Colon (tissue), 2 donors: ENCODE data around the gene CLCA1.

Experiments used
- FAIRE-seq: peaks from 2 replicates; lab custom pipeline; 2012; peaks lifted over from hg19 to GRCh38; lab: Jason Lieb, UNC
- donor health status: control.
- donor health status: control.

Gene CLCA1

DNA sequence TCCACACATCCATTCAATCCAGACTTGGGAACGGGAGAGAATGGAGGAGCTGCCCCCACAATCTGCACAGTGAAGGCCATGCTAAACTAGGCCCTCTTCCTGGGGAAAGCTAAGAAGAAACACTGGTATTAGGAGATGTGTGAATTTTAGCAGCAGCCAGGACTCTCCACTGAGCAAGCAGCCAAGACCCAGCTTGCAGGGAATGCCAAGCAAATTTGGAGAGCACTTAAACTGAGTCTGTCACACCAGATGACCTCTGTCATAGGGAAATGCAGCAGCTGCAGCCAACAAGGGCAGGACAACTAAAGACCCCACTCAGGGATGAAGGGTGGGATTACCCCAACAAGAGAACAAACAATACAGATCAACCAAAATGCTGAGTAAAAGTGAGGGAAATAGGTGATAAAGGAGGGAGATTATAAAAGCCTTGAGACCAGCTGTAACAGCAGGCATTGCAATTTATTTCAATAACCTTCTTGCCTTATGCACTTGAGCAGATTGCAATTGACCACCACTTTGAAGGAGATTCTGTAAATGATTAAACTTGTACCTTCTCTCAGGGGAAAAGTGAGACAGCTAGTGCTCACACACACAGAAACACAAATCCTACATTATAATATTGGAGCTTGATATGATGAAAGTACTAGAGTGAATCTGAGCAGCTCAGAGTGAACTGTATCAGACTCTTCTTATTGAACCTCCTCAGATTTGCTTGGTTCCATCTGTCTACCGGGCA lies 2.5 kb upstream of the CLCA1 start:
- FAIRE-seq, result no peak

DNA sequence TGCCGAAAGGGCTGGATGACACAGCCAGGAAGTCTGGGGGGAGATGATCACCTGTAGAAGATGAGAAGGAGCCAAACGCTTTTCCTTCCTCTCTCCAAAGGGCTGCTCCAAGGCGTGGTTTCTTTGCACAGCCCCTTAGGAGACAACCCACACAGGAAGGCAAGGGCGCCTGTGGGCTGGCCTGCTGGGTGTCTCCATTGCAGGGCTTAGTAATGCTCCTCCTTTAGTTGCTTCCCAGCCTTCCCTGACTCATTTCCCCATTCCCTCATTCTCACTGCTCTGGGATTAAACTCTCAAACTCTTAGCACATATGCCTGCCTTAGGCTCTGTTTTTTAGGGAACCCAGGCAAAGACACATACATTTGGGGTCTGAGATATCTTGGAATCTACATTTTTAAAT lies 1.7 kb upstream of the CLCA1 start:
- FAIRE-seq, result no peak

DNA sequence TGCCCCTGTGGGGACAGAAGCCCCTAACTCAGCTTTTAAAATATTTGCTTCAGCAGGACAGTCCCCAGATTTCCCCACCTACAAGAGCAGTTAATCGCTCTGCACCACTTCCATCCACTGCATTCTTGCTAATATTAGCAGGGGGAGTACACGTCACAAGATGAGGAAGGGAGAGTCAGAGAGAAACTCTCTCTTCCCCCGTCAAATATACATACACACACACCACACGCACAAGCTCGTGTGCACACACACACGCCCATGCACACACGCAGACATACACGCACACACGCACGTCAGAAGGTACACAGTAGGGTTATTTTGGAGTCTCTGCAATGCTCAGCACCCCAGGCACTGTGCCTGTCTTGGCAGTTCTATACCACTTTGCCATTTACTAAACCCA lies 2.1 kb downstream of the CLCA1 start:
- no peak for FAIRE-seq

DNA sequence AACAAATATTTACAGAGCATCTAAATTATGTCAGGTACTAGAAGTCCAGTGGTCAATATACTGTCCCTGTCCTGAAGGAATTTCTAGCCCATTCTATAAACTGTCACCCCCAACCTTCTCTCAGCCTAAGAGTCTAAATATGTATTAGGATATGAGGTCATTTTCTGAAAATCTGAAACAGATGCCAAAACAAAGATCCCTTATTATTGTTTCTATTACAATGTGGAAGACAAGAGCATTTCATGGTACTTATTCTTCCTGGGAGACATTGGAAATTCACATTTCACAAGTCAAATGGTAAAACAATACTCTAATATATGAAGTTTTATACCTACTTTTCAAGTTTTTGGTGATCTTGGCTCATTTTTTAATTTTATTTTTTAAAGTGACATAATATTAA lies 2.6 kb downstream of the CLCA1 start:
- no peak for FAIRE-seq

DNA sequence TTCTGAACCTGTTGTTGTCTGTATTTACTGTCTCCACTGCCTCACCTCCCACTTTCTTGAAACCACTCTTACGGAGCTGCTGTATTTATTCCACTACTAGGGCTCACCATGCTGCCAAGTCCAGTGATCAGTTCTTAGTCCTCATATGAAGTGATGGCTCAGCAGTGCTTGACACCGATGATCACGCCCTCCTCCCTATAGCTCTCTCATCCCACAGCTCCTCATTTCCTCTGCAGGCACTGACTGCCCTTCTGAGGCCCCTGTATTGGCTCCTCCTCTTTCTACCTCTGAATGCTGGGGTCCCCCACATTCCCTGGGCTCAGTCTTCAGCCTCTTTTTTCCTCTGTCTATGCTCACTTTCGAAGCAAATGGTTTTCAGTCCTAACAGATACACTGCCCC lies 3.4 kb downstream of the CLCA1 start:
- no peak for FAIRE-seq

DNA sequence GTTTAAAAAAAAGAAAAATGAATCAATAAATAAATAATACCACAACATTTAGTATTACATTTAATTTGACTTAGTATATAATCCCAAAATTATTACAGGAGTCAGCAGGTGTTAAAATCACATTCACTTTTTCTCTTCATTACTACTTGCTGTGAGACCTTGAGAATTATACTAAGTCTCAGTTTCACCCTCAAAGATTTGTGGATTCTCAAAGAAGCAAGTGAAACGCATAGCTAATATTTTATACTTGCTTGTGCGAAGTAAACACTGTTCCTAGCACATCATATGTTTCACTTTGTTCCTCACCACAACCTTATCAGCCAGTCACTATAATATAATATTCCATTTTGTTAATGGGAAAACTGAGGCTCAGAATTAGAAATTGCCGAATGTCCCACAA lies 4.0 kb downstream of the CLCA1 start:
- no peak for FAIRE-seq

DNA sequence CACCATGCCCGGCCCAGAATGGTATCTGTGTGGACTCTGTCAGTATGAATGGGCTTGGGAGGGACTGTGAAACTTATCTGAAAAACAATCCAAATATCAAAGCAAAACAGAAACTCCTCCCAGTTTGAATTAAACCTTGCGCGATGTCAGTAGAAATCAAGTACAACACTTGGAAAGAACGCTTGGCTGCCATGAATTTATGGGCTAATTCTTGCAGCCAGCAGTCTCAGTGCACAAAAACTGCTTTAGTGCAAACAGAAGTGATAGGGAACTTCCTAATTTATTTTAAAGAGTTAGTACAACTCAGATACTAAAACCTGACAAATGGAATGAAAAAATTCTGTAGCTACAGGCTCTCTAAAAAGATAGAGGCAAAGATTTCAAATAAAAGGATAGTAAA lies 8.5 kb downstream of the CLCA1 start:
- FAIRE-seq, result no peak

DNA sequence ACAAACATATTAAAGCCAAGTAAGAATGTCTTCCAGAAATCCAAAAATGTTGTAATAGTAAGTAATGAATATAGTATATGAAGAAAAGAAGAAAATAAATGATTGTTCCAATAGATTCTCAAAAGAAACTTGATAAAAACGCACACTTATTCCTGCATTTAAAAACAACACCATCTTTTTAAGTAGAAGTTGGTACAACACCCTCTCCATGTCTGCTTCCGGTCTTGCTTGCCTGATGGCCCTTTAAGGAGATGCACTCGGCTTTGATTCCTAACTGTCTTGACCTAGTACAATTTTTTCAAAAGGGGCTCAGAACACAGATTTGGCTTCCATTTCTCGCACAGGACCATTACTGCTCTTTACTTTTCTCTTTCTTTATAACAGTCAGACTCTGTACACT lies 9.0 kb downstream of the CLCA1 start:
- FAIRE-seq, result no peak

DNA sequence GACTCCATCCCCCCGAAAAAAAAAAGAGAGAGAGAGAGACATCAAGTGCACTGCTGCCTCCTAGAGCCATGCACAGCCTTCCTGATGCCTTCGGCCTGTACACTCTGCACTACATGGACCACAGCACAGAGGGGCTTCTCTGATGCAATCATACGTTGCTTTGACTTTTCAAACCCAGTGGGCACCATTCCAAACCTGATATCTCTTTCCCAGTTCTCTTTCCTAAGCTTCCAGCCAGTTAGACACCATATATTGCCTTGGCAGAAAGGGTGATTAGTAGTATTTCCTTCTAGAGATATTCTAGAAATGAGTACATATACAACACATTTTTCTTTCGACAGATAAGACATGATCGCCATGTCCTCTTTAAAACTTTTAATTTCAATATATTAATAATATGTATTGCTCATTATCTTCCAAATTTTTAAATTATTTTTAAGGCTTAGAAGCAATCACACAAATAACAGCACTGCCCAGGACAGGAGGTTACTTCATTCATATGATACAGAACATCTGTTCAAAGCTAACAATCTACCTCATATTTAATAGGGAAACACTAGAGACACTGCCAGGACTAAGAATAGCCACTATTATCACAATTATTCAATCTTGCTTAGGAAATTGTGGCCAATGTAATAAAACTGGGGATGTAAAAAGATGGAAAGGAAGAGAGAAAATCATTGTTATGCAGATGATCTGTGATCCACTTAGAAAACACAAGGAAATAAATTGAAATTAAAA lies 9.9 kb downstream of the CLCA1 start:
- no peak for FAIRE-seq

DNA sequence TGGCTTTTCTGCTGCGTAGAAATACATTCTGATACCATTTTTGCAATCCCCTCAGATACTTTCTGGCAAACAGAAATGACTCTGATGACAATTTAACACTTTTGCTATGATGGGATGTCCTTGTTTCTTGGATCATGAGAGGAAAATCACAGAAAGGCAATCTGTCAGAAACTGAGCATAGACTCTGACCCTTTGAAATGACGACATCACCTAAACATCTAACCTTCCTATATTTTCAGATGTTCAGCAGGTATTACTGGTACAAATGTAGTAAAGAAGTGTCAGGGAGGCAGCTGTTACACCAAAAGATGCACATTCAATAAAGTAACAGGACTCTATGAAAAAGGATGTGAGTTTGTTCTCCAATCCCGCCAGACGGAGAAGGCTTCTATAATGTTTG lies 13.2 kb downstream of the CLCA1 start:
- no peak for FAIRE-seq

DNA sequence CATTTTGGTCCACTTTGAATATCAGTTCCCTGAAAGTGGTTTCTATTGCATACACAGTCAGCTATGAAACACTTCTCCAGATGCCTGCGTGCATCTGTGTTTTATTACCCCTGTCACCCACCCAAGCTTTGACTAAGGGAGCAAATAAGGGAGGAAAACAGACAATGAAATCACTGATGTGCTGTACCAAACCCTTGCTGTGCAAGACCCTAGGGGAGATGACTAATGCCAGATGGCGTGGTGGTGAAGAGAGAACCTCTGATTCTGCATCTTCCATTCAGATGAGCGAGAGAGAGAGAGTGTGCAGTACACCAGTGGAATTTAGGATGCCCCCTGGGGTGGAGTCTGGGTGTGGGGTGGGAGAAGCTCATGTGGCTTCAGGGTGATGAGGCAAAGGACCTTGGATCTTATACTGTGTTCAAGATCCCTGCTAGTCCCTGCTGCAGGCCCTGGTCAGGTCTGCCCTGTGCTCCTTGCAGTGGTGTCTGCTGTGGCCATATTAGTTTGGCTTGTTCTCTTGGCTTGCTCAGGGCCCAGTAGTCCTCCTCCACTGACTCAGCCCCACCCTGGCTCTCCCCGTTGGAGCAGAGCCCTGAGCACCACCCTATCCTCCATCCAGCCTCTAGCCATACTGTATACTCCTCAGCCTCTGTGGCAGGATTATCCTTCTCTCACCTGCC lies 18.5 kb downstream of the CLCA1 start:
- FAIRE-seq, result no peak

DNA sequence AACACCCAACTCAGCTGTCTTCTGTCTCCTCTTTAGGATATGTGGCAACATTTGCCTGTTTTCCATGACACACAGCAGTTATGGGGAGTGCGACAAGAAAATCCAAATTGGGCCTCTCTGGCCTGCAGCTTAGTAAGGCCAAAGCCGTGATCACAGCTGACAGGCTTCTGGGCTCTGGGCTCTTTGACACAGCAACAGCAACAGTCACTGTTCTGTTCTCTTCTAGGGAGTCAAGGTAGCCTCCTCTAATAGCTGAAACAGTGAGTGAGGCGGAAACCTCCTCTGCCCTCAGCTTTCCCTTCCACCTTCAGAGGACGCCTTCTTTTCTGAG lies 19.0 kb downstream of the CLCA1 start:
- FAIRE-seq, result no peak

DNA sequence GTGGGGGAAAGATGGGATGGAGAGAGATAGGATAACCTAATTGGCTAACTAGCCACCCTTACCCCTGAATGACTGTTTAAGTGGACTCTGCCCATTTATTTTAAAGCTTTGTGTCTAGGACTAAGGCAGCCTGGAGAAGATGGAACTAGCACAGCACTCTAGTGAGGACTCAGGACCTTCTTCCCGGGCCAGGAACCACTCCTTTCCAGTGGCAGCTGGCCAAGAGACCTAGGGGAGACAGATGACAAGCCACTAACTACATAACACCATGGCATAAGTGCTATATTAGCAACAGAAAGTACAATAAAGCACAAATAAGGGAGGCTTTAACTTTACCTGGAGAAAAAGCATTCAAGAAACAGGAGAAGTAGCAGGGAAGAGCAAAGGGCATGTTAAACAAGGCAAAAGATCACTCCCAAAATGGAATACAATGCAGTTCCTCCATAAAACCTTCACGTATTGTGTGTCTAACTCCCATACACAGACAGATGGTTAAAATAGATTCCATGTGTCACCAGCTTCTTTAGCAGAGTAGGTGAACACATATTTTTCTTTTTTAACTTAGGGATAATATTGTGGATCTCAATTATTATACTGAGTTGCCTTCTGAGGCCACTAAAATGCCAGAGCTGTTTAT lies 20.6 kb downstream of the CLCA1 start:
- FAIRE-seq, result no peak

DNA sequence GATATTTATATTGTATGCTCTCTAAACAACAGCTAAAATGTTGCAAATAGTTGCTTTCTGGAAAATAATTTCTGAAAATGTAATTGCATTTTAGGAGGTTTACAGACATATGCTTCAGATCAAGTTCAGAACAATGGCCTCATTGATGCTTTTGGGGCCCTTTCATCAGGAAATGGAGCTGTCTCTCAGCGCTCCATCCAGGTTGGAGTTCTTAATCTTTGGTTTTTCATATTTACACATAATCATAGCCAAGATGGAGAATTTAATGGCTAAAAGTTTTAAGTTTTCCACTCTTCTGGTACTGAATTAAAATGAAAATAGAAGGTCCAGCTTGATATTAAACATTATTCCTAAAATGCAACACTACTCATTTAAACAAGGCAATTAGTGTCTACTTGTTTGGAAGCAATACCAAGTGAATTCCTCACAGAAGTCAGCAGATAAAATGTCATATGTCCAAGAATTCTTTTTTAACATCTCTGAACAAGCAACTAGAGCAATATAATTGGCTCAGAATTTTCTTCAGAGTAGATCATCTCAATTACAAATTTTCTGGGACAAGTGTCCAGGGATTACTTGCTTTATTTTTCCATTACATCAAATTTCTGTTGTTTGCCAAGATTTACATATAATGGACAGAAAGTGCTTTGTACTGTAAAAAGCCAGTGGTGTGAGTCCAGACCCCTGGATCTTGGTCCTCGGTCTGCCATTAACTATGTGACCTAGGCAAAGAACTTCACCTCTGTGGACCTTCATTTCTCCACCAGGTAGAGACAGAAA lies 22.6 kb downstream of the CLCA1 start:
- FAIRE-seq, result no peak

DNA sequence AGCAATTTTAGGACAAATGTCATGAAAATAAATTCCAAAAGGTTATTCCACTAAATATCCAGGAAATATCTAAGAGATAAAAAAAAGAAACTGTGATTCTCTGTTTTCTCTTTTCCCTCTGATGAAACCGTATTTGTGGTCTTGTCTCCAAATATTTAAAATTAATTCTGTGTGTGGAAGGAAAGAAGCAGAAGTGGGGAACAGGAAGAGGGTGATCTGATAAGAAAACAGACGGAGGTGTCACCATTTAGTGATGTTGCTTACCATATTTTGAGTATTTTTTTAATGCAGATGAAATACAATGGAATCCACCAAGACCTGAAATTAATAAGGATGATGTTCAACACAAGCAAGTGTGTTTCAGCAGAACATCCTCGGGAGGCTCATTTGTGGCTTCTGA lies 29.6 kb downstream of the CLCA1 start:
- FAIRE-seq, result no peak

DNA sequence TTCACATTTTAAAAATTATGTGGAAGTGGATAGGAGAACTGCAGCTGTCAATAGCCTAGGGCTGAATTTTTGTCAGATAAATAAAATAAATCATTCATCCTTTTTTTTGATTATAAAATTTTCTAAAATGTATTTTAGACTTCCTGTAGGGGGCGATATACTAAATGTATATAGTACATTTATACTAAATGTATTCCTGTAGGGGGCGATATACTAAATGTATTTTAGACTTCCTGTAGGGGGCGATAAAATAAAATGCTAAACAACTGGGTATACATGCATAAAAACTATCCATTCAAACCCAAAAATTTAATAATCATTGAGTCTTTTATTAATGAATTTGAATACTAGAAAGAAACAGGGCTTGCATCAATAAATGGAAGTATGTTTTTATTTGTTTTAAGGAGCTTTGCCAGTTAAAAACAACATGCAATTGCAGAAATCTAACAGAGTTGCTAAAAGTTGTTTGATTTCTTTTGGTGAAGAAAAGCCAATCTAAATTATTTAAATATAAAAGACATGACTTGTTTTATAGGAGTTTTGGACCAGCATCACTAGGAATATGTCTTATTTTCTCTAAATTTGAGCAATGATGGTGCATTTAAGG lies 31.4 kb downstream of the CLCA1 start:
- peak; percentile 83 for FAIRE-seq

DNA sequence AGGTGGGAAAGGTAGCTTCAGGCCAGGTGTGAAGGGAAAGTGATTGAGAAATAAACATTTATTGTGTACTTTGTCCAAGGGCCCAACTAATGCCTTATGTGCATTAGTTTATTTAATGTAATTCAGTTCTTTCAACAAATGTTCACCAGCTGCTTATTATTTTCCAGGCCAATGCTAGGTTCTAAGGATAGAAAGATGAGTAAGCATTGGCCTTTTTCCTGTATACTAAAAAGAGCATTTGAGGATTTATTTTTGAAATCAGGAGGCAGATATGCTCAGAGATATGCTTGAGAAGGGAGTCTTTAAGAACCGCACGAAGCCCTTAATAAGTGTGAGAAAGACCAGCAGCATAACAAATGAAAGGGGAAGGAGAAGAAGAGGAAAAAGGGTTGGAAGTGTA lies 32.0 kb downstream of the CLCA1 start:
- FAIRE-seq, result no peak

DNA sequence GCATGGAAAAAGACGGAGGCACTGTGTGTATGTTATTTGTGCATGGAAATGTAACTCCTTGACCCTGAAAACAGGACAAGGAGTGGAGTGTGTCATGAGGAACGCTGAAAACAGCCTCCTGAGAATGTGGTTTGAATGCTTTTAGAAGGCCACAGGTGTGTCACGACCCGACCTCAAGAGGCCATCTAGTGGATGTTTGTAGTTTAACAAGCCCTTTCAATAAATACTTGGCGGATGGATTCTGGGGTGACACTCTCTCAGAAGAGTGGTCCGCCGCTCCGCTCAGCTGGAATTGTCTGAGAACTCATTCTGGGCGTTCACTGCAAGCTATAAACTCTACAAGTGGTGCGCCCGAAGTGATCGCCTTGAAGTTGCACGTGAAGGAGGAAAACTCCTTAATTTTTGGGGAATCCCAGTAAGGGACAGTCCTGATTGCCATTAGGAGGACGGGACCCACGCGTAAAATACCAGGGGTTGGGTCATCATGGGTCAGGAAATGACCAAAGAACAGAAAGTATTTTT lies 33.5 kb downstream of the CLCA1 start:
- peak; percentile 10 for FAIRE-seq

DNA sequence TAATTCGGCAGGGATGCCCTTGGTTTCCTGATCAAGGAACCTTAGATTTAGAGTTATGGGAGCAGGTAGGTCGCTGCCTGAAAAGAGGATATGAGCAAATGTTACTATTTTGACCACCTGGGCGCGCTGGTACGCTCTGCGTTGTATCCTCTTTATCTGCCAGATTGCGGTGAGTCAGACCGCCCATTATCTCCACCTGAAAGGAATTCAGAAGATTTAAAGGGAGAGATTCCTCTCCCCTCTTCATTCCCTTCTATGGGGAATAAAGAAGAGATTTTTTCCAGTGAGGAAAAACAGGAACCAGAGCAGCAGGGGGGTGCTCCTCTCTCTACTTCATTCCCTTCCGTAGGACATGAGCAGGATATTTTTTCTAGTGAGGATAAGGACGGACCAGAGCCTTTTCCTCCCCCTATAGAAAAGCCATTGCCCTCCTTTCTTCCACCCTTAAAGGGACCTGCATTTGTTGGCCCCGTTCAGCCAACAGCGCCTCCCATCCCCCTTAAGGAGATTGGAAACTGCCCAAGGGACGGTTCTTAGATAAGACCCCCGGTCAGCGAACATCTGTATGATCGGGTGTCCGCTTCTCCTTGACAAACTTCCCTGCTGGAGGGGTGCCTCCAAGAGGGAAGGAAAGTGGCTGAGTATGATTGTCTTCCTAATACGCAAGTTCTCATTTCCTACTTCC lies 34.1 kb downstream of the CLCA1 start:
- no peak for FAIRE-seq

DNA sequence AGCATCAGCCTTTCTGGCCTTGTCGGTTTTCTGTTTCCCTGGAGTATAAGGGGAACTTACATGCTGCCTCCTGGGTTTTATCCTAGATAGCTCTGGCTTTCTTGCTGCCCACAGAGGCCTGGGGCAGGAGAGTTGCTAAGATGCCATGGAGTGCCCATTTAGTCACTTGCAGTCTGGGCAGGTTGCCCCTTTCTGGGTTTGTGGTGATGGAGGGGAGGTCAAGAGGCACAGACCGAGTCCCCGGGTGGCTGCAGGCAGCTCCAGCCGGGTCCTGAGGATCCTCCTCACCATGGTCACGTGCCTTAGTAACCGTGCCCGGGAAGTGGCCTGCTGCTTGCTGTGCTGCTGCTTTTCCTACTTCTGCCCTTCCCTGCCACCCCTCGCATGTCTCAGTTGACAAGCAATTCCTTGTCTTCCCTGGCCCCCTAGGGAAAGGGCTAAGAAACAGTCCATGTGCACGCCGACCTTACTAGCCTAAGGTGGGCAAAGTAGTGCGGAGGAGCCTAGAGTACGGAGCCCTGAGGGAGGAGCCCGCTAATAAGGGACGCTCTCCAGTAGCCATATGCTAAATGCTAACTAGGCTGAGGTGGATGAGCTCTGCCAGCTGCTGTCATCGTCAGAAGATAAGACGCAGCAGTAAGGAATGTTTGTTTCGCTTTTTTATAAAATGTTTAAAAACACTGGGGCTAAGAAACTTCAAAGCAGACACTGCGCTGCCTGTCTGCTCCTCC lies 34.8 kb downstream of the CLCA1 start:
- no peak for FAIRE-seq
